Activated T-helper 1 cell treated with anti-CD3 and anti-CD28 coated beads, Interleukin-12 subunit alpha, Interleukin-12 subunit beta, Interleukin-2, Interleukin-4 antibody, amounts not matched to agents 30 ng/mL and 10 ng/mL and 1 ng/mL, durations not matched to agents 14 hours and 24 hours and 36 hours (primary cell): Measurements from ENCODE around the gene UBE2G1. TPM values are rescaled to one million over a fixed set of nuclear protein-coding genes. Genes with fewer than 3 reads are reported as not detected.
A peak's percentile ranks its signal among the peaks of the same experiment; 100 is the strongest.

Source experiments
- DNase-seq: peaks from one replicate; pipeline ENCODE4 v3.0.0; 2021; ENCODE audit warnings: low spot score
- H3K27ac Mint-ChIP-seq: one replicate; pipeline ENCODE4 v1.8.0; 2021; ENCODE audit warnings: mild to moderate bottlenecking, mixed read lengths
- H3K27me3 Mint-ChIP-seq: one replicate; pipeline ENCODE4 v1.8.0; 2022; ENCODE audit warnings: mild to moderate bottlenecking, moderate library complexity, mixed read lengths; ENCODE audit not compliant: insufficient read depth
- H3K36me3 Mint-ChIP-seq: one replicate; pipeline ENCODE4 v1.8.0; 2021; ENCODE audit warnings: low read depth, mixed read lengths
- H3K4me1 Mint-ChIP-seq: one replicate; pipeline ENCODE4 v1.8.0; 2021; ENCODE audit warnings: low read depth, mixed read lengths
- H3K4me3 Mint-ChIP-seq: one replicate; pipeline ENCODE4 v1.8.0; 2021; ENCODE audit warnings: mild to moderate bottlenecking, moderate library complexity, mixed read lengths
- H3K9me3 Mint-ChIP-seq: one replicate; pipeline ENCODE4 v1.8.0; 2021; ENCODE audit warnings: mixed read lengths
- intact Hi-C: fragments of 100-400 bp; cut with micrococcal nuclease; formaldehyde crosslinking; loops from one replicate; pipeline ENCODE4 v1.15.1; 2024
- total RNA-seq: library from RNA; stranded (reverse); gene quantifications from 2 replicates; pipeline ENCODE4 v1.2.3, GENCODE V29; 2022

UBE2G1 gene
- total RNA-seq, 1 donor from 2014 or later, result 87.3 TPM

DNA sequence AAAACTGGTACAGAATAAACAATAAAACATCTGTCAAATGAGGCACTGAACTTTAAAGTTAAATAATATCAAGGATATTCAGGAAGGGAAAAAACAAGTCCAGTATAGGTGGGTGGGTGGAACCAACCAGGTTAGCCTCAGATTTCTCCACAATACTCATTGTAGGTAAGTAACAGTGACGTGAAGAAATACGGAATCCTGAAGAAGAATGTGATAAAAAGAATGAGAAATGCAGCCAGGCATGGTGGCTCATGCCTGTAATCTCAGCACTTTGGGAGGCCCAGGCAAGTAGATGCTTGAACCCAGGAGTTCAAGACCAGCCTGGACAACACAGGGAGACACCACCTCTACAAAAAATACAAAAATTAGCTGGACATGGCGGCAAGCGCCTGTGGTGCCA is 47.3 kb downstream of the UBE2G1 start:
- Mint-ChIP-seq H3K27ac (no peak overlapping the region), H3K9me3 (no peaks in the 10 kb centered on the region)
- intact Hi-C loops, result no loop called here

DNA sequence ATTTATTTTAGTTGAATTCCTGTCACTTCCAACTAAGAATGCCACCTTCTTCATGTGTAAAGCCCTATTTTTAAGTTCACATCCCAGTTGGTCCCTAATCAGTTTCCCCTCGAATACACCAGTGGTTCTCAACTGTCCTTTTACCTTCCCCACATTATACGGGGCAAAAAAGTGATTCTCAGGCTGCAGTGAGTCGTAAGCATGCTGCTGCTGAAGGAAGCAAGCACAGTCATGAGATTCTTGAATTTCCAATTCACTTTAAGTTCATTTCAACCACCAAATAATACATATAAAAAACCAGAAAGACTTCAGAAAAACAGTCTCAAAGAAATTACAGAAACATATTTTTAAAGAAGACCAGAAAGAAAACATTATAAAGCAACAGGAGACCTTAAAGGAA is 47.9 kb downstream of the UBE2G1 start:
- intact Hi-C loops, result no loop called here
- no peak for DNase-seq
- peaks cover 14% of the 10 kb centered on the region for H3K4me1 Mint-ChIP-seq
- H3K27ac Mint-ChIP-seq, result no peak overlapping the region
- no peak overlapping the region for H3K4me3 Mint-ChIP-seq
- H3K36me3 Mint-ChIP-seq, result peaks cover 1% of the 10 kb centered on the region
- no peaks in the 10 kb centered on the region for H3K9me3 Mint-ChIP-seq
- H3K27me3 Mint-ChIP-seq, result no peaks in the 10 kb centered on the region

More for the DNA sequence above, 47.3 kb downstream of the UBE2G1 start:
- H3K4me1 Mint-ChIP-seq, result peaks cover 13% of the 10 kb centered on the region
- no peak overlapping the region for H3K4me3 Mint-ChIP-seq
- H3K27me3 Mint-ChIP-seq, result no peaks in the 10 kb centered on the region
- peaks cover 1% of the 10 kb centered on the region for H3K36me3 Mint-ChIP-seq
- DNase-seq, result no peak

DNA sequence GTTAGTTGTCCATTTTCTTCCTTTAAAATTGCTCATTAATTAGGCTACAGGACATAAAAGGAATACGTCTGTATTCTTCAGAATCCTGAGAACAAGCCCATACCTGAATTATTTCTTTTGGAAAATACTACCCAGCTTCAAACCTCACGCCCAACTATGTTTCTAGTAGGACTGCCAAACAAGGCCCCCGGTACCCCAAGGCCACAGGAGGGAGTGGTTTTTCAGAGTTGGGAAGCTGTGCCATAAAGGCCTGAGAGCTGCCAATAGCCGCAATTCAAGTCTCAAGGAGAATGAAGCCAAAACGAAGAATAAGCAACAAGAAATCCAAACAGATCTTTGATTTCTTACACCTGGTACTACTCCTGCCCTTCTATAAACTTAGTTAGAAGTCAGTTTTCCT is 48.3 kb downstream of the UBE2G1 start:
- Mint-ChIP-seq H3K4me1 (peaks cover 18% of the 10 kb centered on the region), H3K36me3 (peaks cover 1% of the 10 kb centered on the region), H3K27me3 (no peaks in the 10 kb centered on the region), H3K27ac (no peak overlapping the region), H3K9me3 (no peaks in the 10 kb centered on the region), H3K4me3 (no peak overlapping the region)
- no peak for DNase-seq
- intact Hi-C loops, result no loop called here

DNA sequence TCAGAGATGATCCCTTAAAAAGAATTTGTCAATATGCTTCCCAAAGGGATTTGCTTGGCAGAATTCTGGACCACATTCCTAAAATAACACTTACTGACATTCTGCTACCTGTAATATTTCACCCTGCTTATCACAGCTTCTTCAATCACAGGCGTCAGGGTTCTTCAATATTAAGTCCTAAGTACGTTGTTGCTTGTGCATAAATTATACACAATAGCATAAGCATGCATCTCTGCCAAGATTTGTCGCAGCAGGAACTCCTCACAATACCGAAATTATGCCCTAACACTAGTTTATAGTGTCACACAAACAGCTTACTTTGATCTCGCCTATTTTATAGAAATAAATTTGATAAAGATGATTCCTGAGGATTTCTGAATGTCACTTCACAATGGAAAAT is 48.9 kb downstream of the UBE2G1 start:
- no peak for DNase-seq
- peaks cover 24% of the 10 kb centered on the region for H3K4me1 Mint-ChIP-seq
- no peak overlapping the region for H3K27ac Mint-ChIP-seq
- no peak overlapping the region for H3K4me3 Mint-ChIP-seq
- no peaks in the 10 kb centered on the region for H3K27me3 Mint-ChIP-seq
- intact Hi-C loops, result no loop called here
- H3K9me3 Mint-ChIP-seq, result no peaks in the 10 kb centered on the region
- peaks cover 1% of the 10 kb centered on the region for H3K36me3 Mint-ChIP-seq

DNA sequence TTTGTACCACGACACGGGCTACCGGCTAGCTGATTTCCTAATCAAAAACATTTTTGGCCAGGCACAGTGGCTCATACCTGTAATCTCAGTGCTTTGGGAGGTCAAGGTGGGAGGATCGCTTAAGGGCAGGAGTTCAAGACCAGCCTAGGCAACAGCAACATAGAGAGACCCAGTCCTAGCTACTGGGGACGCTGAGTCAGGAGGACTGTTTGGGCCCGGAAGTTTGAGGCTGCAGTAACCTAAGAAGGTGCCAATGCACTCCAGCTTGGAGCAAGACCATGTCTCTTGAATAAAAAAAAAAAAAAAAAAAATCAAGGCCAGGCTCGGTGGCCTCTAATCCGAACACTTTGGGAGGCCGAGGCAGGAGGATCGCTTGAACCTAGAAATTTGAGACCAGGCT is 49.8 kb downstream of the UBE2G1 start:
- DNase-seq, result no peak
- Mint-ChIP-seq H3K9me3 (no peaks in the 10 kb centered on the region), H3K4me3 (no peak overlapping the region), H3K4me1 (peaks cover 26% of the 10 kb centered on the region), H3K36me3 (no peaks in the 10 kb centered on the region), H3K27me3 (no peaks in the 10 kb centered on the region), H3K27ac (no peak overlapping the region)
- intact Hi-C loops, result no loop called here

DNA sequence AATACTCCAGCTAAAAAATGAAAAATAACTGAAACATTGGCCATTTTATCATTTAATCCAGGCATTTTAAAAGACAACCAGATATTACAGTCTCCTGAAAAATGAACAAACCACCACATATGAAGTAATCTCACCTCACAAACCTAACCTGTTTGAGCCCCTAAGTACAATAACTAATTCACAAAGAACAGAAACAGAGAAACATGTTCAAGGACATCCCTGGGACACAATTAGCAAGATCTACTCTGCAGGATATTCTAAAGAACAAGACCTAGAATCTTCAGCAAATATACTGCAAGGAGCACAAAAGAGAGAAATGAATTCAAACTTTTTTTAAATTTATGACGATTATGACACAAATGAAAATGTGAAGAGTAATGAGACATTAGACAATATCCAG is 51.9 kb downstream of the UBE2G1 start:
- no peak for DNase-seq
- Mint-ChIP-seq H3K27me3 (no peaks in the 10 kb centered on the region), H3K36me3 (no peaks in the 10 kb centered on the region), H3K9me3 (no peaks in the 10 kb centered on the region), H3K4me3 (no peak overlapping the region), H3K27ac (no peak overlapping the region), H3K4me1 (peaks cover 38% of the 10 kb centered on the region)
- intact Hi-C loops, result no loop called here

DNA sequence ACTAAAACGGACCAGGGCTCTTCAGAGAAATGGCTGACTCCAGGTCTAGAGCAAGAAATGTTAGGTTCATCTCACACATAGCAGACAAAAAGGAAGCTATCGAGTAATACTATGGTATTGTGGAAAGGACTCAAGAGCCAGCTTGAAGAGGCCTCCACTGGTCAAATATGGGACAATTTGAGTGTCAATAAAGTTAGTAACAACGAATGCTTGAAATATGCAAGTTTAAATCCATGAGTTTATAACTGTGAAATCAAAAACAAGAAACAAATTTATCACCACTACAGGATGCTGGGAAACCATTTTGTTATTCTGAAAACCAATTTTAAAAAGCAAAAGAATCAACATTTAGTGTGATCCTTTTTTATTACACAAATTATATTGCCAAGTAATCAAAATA is 52.3 kb downstream of the UBE2G1 start:
- intact Hi-C loops, result no loop called here
- H3K9me3 Mint-ChIP-seq, result no peaks in the 10 kb centered on the region
- no peaks in the 10 kb centered on the region for H3K36me3 Mint-ChIP-seq
- H3K27ac Mint-ChIP-seq, result no peak overlapping the region
- DNase-seq, result no peak
- no peaks in the 10 kb centered on the region for H3K27me3 Mint-ChIP-seq
- peaks cover 42% of the 10 kb centered on the region for H3K4me1 Mint-ChIP-seq
- H3K4me3 Mint-ChIP-seq, result no peak overlapping the region

DNA sequence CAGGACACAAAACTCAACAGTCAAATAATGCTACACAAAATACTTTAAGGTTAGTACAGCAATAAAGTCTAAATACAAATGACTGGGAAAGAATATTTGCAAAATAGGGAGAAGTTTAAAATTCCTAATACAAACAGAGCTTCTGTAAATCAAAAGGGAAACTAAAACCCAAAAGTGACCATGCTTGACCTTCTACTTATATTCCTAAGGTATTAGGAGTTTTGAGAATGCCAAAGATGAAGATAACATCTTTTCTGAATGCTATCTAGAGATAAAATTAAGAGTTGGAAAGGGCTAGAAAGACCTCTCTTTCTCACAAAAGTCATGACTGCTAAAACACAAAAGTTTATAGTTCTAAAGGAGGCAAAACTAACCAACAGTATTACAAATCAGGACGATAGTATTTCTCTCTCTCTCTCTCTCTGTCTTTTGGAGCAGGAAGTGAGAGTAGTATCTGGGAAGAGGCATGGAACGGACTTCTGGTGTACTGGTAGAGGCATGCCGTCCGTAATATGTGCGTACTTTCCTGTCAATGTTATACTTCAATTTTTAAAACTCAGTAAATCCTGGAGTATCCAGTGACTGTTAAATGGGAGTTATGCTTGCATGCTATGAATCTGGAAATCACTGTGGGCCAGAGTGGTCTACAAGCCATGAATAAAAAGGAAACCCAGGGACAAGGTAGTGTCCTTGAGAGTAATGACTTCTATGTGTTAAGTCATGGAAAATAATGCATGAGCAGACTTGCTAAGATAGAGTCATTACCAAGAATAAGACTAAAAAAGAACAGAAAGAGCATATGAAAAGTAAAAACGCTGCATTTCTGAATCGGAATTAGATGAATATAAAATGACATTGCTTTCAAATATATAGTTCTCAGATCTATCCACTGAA is 53.0 kb downstream of the UBE2G1 start:
- Mint-ChIP-seq H3K27ac (no peak overlapping the region), H3K27me3 (no peaks in the 10 kb centered on the region), H3K4me3 (no peak overlapping the region), H3K36me3 (no peaks in the 10 kb centered on the region), H3K9me3 (no peaks in the 10 kb centered on the region), H3K4me1 (peaks cover 49% of the 10 kb centered on the region)
- intact Hi-C loops, result no loop called here
- no peak for DNase-seq

DNA sequence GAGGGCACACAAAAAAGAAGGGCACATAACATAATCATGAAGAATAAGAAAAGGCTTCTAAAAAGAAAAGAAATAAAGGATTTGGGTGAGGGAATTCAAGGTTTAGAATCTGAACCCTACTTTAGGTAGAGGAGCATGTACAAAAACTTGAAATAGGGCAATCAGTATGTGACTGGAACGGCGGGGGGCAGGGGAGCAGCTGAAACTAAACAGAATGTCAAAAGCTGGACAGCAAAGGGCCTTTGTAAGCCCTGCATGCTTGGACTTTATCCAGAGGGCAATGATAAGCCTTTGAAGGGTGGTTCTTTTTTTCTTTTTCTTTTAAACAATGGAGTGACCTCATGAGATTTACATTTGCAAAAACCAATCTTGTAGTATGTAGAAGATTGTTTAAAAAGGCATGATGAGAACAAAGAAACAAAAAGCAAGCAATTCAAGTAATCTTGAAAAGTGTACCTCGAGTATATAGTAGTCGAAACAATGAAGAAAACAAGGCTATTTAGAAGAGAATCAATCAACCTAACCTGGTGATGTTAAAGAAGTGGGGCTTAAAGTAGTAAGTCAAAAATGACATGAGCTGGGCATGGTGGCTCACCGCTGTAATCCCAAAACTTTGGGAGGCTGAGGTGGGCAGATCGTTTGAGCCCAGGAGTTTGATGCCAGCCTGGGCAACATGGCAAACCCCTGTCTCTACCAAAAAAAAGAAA is 56.0 kb downstream of the UBE2G1 start:
- Mint-ChIP-seq H3K4me1 (peaks cover 54% of the 10 kb centered on the region), H3K27me3 (no peaks in the 10 kb centered on the region), H3K4me3 (no peak overlapping the region), H3K27ac (peak overlapping the region; percentile 19), H3K9me3 (no peaks in the 10 kb centered on the region), H3K36me3 (peaks cover 2% of the 10 kb centered on the region)
- no peak for DNase-seq
- intact Hi-C loops, result no loop called here

DNA sequence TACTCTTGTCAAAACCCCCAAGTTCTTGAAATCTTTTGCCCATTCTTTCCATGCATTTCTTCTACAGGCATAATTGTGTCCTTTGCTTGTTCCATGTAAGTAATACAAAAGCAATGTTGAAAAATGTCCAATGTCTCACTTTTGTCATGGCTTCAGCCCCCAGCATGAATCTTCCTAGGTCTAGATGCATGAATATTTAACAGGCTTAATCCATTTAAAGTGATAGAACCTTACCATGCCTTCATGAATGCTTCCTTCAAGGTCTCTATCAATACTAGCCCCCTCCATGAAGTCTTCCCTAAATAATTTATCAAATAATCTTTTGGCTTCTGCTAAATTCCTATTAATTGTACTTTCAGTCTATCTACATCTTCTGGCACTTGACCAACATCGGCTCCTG is 56.6 kb downstream of the UBE2G1 start:
- peaks cover 4% of the 10 kb centered on the region for H3K36me3 Mint-ChIP-seq
- DNase-seq, result no peak
- H3K4me3 Mint-ChIP-seq, result no peak overlapping the region
- peaks cover 51% of the 10 kb centered on the region for H3K4me1 Mint-ChIP-seq
- H3K9me3 Mint-ChIP-seq, result no peaks in the 10 kb centered on the region
- intact Hi-C loops, result no loop called here
- H3K27me3 Mint-ChIP-seq, result no peaks in the 10 kb centered on the region
- peak overlapping the region; percentile 19 for H3K27ac Mint-ChIP-seq

DNA sequence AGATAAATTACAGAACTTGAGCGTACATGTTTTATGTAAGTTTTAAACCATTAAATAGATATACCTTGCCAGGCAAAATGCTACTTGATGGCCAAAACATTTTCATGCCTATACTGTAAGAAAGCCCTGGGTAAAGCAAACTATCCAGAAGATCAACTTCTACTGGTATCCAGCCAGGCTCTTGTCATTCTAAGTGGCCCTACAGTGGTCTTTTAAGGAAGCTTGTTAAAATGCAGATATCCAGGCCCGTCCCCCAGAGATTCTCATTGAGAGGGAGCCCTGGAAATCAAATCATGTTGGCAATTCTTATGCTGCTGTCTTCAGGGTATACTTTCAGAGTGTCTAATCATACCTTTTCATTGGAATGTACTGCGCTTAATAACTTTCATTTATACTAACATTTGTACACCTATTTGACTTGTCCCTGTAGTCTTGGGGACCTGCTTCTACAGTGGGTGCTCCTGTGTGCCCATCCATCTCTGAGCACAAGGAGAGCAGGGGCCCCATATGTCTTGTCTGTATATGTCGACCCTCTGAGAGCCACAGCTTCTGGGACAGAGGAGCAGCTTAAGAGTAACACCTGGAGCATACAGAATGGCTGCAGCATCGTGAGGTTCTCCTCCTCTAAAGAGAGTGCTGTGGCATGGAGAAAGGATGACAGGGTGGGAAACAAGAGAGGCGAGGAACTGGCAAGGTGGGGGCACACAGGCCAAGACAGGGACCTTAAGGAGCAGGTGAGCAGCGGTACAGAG is 59.1 kb downstream of the UBE2G1 start:
- peaks cover 36% of the 10 kb centered on the region for H3K4me1 Mint-ChIP-seq
- no peak for DNase-seq
- H3K9me3 Mint-ChIP-seq, result no peaks in the 10 kb centered on the region
- H3K27me3 Mint-ChIP-seq, result no peaks in the 10 kb centered on the region
- H3K27ac Mint-ChIP-seq, result peak overlapping the region; percentile 24
- H3K4me3 Mint-ChIP-seq, result no peak overlapping the region
- H3K36me3 Mint-ChIP-seq, result peaks cover 10% of the 10 kb centered on the region
- intact Hi-C loops, result no loop called here

DNA sequence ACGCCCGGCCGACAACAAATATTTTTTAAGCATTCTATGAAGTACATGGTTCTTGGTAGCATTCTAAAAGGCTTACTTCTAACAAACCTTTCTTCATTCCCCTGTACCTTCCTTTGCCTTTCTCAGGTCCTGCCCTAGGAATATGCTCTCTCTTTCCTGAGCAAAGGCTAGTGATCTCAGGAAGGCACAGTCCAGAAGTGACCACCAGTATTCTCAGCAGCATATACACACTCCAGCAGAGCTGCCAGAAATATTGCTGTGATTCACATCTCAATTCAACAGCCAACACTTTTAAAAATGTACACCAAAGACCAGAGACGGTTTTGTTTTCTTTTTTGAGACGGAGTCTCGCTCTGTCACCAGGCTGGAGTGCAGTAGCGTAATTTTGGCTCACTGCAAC is 61.3 kb downstream of the UBE2G1 start:
- Mint-ChIP-seq H3K4me1 (peaks cover 33% of the 10 kb centered on the region), H3K9me3 (no peaks in the 10 kb centered on the region), H3K4me3 (no peak overlapping the region), H3K36me3 (peaks cover 17% of the 10 kb centered on the region), H3K27ac (no peak overlapping the region), H3K27me3 (no peaks in the 10 kb centered on the region)
- DNase-seq, result no peak
- intact Hi-C loops, result loop anchor here (2.0 kb wide), 1 partner anchor 62 kb away; the partner anchor contains the start of gene UBE2G1
